GM10266 (cell line): ENCODE measurements around the gene RELB.

Source experiments
- DNase-seq: peaks from one replicate; pipeline ENCODE4 v3.0.0; 2012; ENCODE audit errors: extremely low spot score
- TF ChIP-seq, protein P1 (sequence below): IDR thresholded peaks from 2 replicates; pipeline ENCODE4 v1.5.1; 2012; ENCODE audit warnings: mild to moderate bottlenecking, low read depth; ENCODE audit not compliant: control insufficient read depth, insufficient read depth; ENCODE audit errors: missing control alignments

The RELB gene

DNA sequence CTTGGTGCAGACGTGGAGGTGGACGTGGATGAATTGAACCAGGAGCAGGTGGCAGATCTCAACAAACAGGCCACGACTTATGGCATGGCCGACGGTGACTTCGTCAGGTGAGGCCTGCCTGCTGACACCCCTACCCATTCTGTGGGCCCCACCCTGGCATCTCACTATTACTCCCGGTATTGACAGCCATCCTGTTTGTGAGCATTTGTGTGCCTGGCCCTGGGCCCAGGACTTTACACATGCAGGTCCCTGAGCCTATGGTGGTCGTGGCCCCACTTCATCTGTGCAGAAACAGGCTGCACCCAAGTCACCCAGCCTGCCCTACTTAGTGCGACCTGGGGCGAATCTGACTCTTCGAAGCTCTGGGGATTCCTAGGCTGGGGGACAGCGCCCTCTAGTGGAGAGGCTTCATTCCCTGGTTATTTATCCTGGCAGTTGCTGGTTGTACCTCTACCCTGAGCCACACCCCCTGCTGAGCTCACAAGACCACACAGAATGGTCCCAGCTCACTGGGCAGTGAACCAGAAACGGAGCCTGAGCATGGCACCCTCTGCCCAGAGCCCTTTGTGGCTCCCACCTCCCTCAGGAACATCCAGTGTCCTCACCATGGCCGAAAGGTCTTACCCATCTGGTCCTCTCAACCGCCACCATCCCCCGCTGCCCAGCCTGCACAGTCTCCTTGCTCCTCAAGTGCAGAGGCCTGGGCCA lies 58.1 kb downstream of the RELB start:
- DNase-seq, result peak; percentile 90
- TF ChIP-seq, protein P1, sequence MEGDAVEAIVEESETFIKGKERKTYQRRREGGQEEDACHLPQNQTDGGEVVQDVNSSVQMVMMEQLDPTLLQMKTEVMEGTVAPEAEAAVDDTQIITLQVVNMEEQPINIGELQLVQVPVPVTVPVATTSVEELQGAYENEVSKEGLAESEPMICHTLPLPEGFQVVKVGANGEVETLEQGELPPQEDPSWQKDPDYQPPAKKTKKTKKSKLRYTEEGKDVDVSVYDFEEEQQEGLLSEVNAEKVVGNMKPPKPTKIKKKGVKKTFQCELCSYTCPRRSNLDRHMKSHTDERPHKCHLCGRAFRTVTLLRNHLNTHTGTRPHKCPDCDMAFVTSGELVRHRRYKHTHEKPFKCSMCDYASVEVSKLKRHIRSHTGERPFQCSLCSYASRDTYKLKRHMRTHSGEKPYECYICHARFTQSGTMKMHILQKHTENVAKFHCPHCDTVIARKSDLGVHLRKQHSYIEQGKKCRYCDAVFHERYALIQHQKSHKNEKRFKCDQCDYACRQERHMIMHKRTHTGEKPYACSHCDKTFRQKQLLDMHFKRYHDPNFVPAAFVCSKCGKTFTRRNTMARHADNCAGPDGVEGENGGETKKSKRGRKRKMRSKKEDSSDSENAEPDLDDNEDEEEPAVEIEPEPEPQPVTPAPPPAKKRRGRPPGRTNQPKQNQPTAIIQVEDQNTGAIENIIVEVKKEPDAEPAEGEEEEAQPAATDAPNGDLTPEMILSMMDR, result peak; percentile 79

DNA sequence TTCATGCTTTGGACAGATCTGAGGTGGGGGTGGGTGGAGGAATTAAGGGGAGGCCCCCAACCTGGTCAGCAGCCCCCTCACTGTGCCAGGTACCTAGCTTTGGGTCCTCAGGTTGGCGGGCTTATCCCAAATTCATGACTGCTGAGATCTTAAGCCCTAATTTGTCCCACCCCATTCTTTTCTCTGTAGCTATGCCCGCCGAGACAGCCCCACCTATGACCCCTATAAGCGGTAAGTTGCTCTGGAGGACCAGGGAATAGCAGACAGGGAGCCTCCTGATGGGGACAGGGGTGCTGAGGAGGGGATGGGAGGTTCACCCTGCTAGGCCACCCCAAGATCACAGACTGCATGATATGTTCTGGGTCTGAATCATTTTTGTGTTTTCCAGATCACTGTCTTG lies 60.7 kb downstream of the RELB start:
- no peak for DNase-seq
- TF ChIP-seq, protein P1, result no peak

DNA sequence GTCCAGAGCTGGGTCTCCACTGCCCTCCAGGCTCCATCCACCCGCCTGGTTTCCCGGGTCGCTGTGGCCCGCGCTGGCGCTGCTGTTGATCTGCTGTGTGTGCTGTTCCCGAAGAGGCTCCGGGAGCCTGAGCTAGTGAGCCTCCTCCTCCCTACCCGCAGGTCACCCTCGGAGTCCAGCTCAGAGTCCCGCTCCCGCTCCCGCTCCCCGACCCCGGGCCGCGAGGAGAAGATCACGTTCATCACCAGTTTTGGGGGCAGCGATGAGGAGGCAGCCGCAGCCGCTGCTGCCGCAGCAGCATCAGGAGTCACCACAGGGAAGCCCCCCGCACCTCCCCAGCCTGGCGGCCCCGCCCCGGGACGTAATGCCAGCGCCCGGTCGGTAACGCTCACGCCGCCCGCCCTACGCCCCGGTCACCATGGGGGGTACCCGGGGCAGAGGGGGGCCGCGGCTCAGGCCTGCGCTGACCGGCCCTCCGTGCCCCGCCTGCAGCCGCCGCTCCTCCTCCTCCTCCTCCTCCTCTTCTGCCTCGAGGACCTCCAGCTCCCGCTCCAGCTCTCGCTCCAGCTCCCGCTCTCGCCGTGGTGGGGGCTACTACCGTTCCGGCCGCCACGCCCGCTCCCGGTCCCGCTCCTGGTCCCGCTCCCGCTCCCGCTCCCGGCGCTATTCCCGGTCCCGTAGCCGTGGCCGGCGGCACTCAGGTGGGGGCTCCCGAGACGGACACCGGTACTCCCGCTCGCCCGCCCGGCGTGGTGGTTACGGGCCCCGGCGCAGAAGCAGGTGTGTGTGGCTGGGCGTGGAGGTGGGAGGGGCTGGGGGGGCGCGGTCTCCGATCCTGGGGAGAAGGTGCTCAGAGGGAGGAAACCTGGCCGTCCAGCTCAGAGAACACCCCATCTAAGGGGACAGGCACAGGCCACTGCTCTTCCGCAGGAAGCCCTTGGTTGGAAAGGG lies 62.9 kb downstream of the RELB start:
- TF ChIP-seq, protein P1, result no peak
- no peak for DNase-seq

DNA sequence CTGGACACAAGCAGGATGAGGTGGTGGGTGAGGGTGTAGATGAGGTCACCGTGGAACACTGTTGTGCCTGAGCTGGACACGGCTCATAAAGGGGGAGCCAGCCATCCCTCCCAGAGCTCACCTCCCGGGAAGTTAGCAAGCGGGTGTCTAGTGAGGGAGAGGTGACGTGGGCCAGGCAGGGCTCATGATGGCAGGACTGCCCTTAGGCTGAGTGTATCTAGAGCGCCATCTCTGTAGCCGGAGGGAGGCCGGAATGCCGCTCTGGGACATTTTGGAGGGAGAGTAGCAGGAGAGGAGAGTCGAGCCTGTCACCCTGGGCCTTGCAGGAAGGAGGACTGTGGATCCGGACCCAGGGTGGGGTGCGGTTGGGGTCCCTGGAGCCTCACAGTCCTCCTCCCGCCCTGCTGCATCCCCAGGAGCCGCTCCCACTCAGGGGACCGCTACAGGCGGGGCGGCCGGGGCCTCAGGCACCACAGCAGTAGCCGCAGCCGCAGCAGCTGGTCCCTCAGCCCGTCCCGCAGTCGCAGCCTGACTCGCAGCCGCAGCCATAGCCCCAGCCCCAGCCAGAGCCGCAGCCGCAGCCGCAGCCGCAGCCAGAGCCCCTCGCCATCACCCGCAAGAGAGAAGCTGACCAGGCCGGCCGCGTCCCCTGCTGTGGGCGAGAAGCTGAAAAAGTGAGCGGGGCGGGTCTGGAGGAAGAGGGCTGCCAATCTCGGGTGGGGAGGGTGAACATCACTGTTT lies 65.8 kb downstream of the RELB start:
- no peak for DNase-seq
- TF ChIP-seq, protein P1, result no peak

DNA sequence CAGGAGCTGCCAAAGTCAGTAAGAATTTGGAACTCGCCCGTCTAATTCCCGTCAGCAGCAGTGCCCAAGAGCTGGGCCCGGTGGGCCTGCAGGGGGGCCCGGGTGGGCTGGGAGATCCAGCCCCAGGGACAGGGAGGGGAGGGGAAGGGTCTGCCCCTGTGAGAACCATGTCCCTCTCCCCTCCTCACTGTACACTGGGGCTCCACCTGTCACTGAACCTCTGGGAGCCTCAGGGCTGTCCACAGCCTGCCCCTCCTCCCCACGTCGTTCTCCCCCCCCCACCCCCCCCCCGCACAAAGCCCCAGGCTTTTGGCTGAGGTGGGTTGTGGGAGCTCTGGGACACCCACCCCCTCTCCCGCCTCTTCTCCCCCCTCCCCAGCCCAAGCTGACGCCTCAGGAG lies 66.8 kb downstream of the RELB start:
- TF ChIP-seq, protein P1, result no peak
- DNase-seq, result no peak

DNA sequence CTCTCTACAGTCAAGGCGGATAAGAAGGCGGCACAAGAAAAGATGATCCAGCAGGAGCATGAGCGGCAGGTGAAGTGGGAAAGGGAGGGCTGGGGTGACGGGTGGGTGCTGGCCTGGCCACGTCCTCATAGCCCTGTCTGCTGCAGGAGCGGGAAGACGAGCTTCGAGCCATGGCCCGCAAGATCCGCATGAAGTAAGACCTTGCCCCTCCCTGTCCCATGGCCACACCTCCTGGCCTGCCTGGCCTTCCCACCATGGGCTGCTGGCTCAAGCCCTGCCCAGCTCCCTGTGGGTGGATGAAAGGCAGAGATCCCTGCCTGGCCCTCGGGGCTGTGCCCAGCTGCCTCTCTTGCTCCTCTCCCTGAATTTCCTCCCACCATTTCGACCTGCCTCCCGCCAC lies 67.8 kb downstream of the RELB start:
- DNase-seq, result no peak

More for the DNA sequence above, 67.8 kb downstream of the RELB start:
- TF ChIP-seq, protein P1, result no peak
